Kidney (tissue), 14 donors: ENCODE results near the gene KIAA1755. TPM values are rescaled to one million over a fixed set of nuclear protein-coding genes. Genes with fewer than 3 reads are reported as not detected.

ENCODE experiments used
- DNase-seq, 5 donors: peaks; one replicate each; pipeline ENCODE4 v3.0.0-alpha.2; 2013 to 2020
- FAIRE-seq: peaks from 2 replicates; lab custom pipeline; 2012; peaks lifted over from hg19 to GRCh38; lab: Jason Lieb, UNC
- H3K27ac ChIP-seq, 2 donors: one replicate each; pipeline ENCODE4 v1.7.0; 2013; ENCODE audit warnings: low read depth in 2 of 2, low read length in 2 of 2, inconsistent platforms in 1 of 2
- H3K27me3 ChIP-seq: one replicate; pipeline ENCODE4 v1.7.1; 2013; ENCODE audit warnings: low read length, inconsistent platforms; ENCODE audit not compliant: control insufficient read depth, insufficient read depth
- H3K36me3 ChIP-seq, 3 donors: one replicate each; pipeline versions ENCODE4 v1.7.0 to v1.7.1; 2013; ENCODE audit warnings: low read length in 3 of 3, control low read depth in 1 of 3, inconsistent platforms in 1 of 3; ENCODE audit not compliant: insufficient read depth in 3 of 3, control insufficient read depth in 2 of 3
- H3K4me1 ChIP-seq, 3 donors: one replicate each; pipeline versions ENCODE4 v1.7.0 to v1.7.1; 2013; ENCODE audit warnings: low read length in 3 of 3, inconsistent platforms in 1 of 3, low read depth in 1 of 3; ENCODE audit not compliant: control insufficient read depth in 2 of 3, insufficient read depth in 2 of 3
- H3K4me3 ChIP-seq, 3 donors: one replicate each; pipeline versions ENCODE4 v1.7.0 to v1.8.1; 2013; ENCODE audit warnings: low read length in 3 of 3, control low read depth in 1 of 3, inconsistent platforms in 1 of 3
- H3K9ac ChIP-seq, 3 donors: one replicate each; pipeline versions ENCODE4 v1.7.0 to v1.7.1; 2013; ENCODE audit warnings: low read length in 3 of 3, control low read depth in 1 of 3, inconsistent platforms in 1 of 3
- H3K9me3 ChIP-seq, 3 donors: one replicate each; pipeline versions ENCODE4 v1.7.0 to v1.7.1; 2013; ENCODE audit warnings: low read length in 3 of 3, control low read depth in 1 of 3, inconsistent platforms in 1 of 3; ENCODE audit not compliant: control insufficient read depth in 2 of 3, insufficient read depth in 1 of 3
- intact Hi-C: fragments of 100-400 bp; cut with DNase I; formaldehyde crosslinking; loops from one replicate; pipeline ENCODE4 v1.11.1; 2022
- polyA plus RNA-seq: library from polyadenylated mRNA; stranded (reverse); fragments of 350-450 nt; fragmentation: Illumina TruSeq; extraction: RNeasy Lipid Tissue Mini Kit (QIAGEN cat#74804); gene quantifications from one replicate; pipeline ENCODE4 v1.2.3, GENCODE V29; 2014; ENCODE audit warnings: low read depth, low replicate concordance; ENCODE audit not compliant: insufficient read depth
- total RNA-seq: library from RNA; stranded (reverse); fragmentation: NEBNext Ultra II Directional; extraction: Animal tissue kit (Norgen Biotek cat#: 25700); gene quantifications from one replicate; pipeline ENCODE4 v1.2.1, GENCODE V29; 2021
- TF ChIP-seq, protein P1 (sequence below): IDR thresholded peaks from 3 replicates; pipeline ENCODE4 v1.5.1; 2012; ENCODE audit warnings: mild to moderate bottlenecking, moderate library complexity, borderline replicate concordance; ENCODE audit not compliant: insufficient read depth; ENCODE audit errors: extremely low read depth
- donor health status: control.
- donor health status: control.
- donor health status: control.
- donor health status: control.
- donor health status: control.
- donor health status: DM: yes; HTN: yes; CAD: no.
- donor health status: Normal renal cell carcinoma (clear cell type).

The KIAA1755 gene
- total and polyA plus RNA-seq, 2 donors from 2014 or later, result 1.5 to 5.1 TPM

DNA sequence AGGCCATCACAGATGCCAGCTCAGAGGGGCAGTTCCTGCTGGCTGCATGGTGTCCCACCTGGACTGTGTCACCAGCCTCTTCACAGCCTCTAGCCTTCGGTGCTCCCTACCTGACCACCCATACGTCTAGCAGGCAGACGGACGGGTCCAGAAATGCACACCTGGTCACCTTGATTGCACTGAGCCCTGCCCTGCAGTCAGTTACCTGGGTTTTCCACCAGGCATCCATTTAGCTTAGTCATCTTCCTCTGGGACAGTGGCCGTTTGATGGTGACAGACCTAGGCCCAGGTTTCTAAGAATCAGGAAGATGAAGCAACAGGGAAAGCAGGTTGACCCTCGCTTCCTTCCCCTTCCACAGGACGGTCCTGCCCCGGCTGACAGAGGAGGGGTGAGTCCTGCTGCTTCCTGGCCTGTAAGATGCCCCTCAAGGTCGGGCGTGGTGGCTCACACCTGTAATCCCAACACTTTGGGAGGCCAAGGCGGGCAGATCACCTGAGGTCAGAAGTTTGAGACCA, 33.6 kb upstream of the KIAA1755 start:
- no peak for FAIRE-seq

DNA sequence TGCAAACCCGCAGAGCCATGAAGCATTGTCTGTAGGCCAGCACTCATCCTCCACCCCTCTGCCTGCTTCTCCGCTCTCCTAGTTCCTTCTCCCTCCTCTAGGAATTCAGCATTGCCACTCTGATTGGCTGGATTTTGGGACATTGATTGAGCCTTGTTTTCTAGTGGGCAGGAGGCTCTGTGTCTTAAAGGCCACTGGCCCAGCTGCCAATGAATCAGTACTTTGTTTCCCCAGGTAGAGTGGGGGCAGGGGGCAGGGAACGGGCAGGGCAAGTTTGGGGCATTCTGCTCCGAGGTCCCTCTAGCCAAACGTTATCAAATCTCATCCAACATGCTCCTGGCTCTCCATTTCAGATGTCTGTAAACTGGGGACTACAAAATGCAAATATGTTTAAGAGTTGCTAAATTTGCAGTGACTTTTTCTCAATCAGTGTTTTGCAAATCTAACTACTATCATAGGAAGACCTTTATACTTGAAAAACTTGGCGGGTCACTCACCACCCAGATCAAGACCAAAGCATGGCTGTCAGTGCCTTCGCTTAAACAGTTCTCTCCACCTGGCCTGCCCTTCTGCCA, 33.0 kb upstream of the KIAA1755 start:
- TF ChIP-seq, protein P1, sequence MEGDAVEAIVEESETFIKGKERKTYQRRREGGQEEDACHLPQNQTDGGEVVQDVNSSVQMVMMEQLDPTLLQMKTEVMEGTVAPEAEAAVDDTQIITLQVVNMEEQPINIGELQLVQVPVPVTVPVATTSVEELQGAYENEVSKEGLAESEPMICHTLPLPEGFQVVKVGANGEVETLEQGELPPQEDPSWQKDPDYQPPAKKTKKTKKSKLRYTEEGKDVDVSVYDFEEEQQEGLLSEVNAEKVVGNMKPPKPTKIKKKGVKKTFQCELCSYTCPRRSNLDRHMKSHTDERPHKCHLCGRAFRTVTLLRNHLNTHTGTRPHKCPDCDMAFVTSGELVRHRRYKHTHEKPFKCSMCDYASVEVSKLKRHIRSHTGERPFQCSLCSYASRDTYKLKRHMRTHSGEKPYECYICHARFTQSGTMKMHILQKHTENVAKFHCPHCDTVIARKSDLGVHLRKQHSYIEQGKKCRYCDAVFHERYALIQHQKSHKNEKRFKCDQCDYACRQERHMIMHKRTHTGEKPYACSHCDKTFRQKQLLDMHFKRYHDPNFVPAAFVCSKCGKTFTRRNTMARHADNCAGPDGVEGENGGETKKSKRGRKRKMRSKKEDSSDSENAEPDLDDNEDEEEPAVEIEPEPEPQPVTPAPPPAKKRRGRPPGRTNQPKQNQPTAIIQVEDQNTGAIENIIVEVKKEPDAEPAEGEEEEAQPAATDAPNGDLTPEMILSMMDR, result no peak
- FAIRE-seq (no peak), DNase-seq (no peak)
- no peaks in the 10 kb centered on the region for H3K36me3 ChIP-seq
- H3K4me1 ChIP-seq, result no peaks in the 10 kb centered on the region
- H3K27me3 ChIP-seq, result no peaks in the 10 kb centered on the region
- no peak overlapping the region for H3K9ac ChIP-seq
- H3K4me3 ChIP-seq, result no peak overlapping the region
- intact Hi-C loops, result no loop called here
- no peak overlapping the region for H3K27ac ChIP-seq
- no peaks in the 10 kb centered on the region for H3K9me3 ChIP-seq

More for the DNA sequence above, 33.6 kb upstream of the KIAA1755 start:
- Histone ChIP-seq H3K36me3 (no peaks in the 10 kb centered on the region), H3K9ac (no peak overlapping the region), H3K9me3 (no peaks in the 10 kb centered on the region), H3K4me3 (no peak overlapping the region), H3K27ac (no peak overlapping the region), H3K4me1 (no peaks in the 10 kb centered on the region), H3K27me3 (no peaks in the 10 kb centered on the region)
- TF ChIP-seq, protein P1, result no peak
- intact Hi-C loops, result no loop called here
- DNase-seq, result no peak

DNA sequence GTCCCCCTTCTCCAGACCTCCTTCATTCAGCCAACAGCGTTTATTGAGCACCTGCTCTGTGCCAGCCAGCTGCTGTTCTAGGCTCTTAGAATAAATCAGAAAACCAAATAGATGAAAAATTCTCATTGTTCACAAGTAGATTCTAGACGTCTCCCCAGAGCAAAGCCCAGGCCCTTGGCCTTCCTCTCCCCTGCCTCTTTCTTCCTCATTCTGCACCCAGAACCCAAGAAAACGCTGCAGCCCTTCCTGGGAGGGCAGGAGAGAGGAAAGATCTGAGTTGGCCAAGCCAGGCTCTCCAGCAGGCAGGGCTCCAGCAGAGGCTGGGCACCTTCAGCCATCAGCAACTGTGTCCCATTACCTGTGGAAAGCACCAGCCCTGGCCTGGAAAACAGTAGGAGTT, 31.4 kb upstream of the KIAA1755 start:
- Histone ChIP-seq H3K27me3 (no peaks in the 10 kb centered on the region), H3K9me3 (no peaks in the 10 kb centered on the region), H3K4me3 (no peak overlapping the region), H3K9ac (no peak overlapping the region), H3K4me1 (no peaks in the 10 kb centered on the region), H3K36me3 (no peaks in the 10 kb centered on the region), H3K27ac (no peak overlapping the region)
- no peak for DNase-seq
- intact Hi-C loops, result no loop called here
- TF ChIP-seq, protein P1, result no peak
- no peak for FAIRE-seq
